ENCODE measurements around the gene PSENEN.

The PSENEN gene

GRCh38 chr19:35736913-35737886 lies 8.3 kb upstream of the PSENEN start:
- no peak for DNase-seq

GRCh38 chr19:35738021-35738886 lies 7.2 kb upstream of the PSENEN start:
- no peak for DNase-seq

- no peak for DNase-seq
These were observed 6.6 kb upstream of the PSENEN start for GRCh38 chr19:35738887-35739229.

GRCh38 chr19:35739275-35740107 lies 6.0 kb upstream of the PSENEN start:
- DNase-seq: no peak

- DNase-seq: no peak
These were observed 5.4 kb upstream of the PSENEN start for GRCh38 chr19:35740108-35740422.

GRCh38 chr19:35740423-35741202 lies 4.8 kb upstream of the PSENEN start:
- DNase-seq: peak; percentile 91

- no peak for DNase-seq
These were observed 4.3 kb upstream of the PSENEN start for GRCh38 chr19:35741203-35741515.

GRCh38 chr19:35742121-35742724 lies 3.2 kb upstream of the PSENEN start, which contains the start of gene IGFLR1:
Gene IGFLR1, minus strand, starts transcription at chr19:35742452. Its CDS starts 1,272 bp downstream, at chr19:35741180.
- DNase-seq: no peak

- no peak for DNase-seq
These were observed 1.6 kb upstream of the PSENEN start for GRCh38 chr19:35743640-35744429.

GRCh38 chr19:35744430-35745327 lies 772 bp upstream of the PSENEN start:
- DNase-seq: peak; percentile 96

- DNase-seq: no peak
These were observed 624 bp downstream of the PSENEN start for GRCh38 chr19:35746087-35746462.

GRCh38 chr19:35746531-35746930 lies 1.1 kb downstream of the PSENEN start:
- no peak for DNase-seq

GRCh38 chr19:35748106-35749020 lies 2.9 kb downstream of the PSENEN start, which contains the start of gene LIN37:
Gene LIN37, plus strand, starts transcription at chr19:35748576. Its CDS starts 149 bp downstream, at chr19:35748725.
- DNase-seq: peak; percentile 98

GRCh38 chr19:35750167-35750566 lies 4.7 kb downstream of the PSENEN start:
- DNase-seq: no peak

GRCh38 chr19:35751839-35752745 lies 6.6 kb downstream of the PSENEN start:
- no peak for DNase-seq

GRCh38 chr19:35752746-35753350 lies 7.4 kb downstream of the PSENEN start:
- DNase-seq: no peak
